Body of pancreas (tissue), 4 donors: Measurements from ENCODE around the gene AGO3.

Experiments used
- POLR2A ChIP-seq, 3 donors: fragments of 450-650 bp; IDR thresholded peaks; one replicate each; pipeline ENCODE4 v1.6.1; 2016; ENCODE audit warnings: antibody characterized with exemption in 3 of 3, mild to moderate bottlenecking in 2 of 3
- TF ChIP-seq, protein P1 (sequence below), 7 experiments: fragments of 450-650 bp in 4 of 7; fragments of 200-600 bp in 3 of 7; sonication (generic) in 3 of 7; IDR thresholded peaks; one replicate each; pipeline ENCODE4 v1.5.1; 2016 to 2019; ENCODE audit warnings: antibody characterized with exemption in 7 of 7

DNA sequence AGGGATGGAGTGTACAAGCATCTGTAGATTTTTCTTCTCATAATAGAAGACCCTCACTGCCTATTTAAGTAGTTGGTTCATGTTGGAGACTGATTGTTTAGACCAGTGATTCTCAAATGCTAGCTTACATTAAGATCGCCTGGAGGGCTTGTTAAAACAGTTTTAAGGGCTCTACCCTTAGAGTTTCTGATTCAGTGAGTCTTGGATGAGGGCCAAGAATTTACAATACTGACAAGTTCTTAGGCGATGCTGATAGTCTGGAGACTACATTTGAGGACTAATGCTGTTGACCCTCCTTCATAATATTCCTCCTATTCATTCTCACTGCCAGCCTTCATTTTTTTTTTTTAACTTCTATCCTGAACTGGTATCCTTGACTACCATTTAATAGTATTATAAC lies 15.2 kb upstream of the AGO3 start:
- TF ChIP-seq, protein P1, sequence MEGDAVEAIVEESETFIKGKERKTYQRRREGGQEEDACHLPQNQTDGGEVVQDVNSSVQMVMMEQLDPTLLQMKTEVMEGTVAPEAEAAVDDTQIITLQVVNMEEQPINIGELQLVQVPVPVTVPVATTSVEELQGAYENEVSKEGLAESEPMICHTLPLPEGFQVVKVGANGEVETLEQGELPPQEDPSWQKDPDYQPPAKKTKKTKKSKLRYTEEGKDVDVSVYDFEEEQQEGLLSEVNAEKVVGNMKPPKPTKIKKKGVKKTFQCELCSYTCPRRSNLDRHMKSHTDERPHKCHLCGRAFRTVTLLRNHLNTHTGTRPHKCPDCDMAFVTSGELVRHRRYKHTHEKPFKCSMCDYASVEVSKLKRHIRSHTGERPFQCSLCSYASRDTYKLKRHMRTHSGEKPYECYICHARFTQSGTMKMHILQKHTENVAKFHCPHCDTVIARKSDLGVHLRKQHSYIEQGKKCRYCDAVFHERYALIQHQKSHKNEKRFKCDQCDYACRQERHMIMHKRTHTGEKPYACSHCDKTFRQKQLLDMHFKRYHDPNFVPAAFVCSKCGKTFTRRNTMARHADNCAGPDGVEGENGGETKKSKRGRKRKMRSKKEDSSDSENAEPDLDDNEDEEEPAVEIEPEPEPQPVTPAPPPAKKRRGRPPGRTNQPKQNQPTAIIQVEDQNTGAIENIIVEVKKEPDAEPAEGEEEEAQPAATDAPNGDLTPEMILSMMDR (IDR thresholded peaks at IDR 0.05): no peak
- TF ChIP-seq POLR2A (IDR thresholded peaks at IDR 0.05): no peak
